ENCODE results near the gene PEF1. TPM values are rescaled to one million over a fixed set of nuclear protein-coding genes. Genes with fewer than 3 reads are reported as not detected.

The PEF1 gene
- total RNA-seq, 1 donor from 2014 or later, result 64.0 TPM

DNA sequence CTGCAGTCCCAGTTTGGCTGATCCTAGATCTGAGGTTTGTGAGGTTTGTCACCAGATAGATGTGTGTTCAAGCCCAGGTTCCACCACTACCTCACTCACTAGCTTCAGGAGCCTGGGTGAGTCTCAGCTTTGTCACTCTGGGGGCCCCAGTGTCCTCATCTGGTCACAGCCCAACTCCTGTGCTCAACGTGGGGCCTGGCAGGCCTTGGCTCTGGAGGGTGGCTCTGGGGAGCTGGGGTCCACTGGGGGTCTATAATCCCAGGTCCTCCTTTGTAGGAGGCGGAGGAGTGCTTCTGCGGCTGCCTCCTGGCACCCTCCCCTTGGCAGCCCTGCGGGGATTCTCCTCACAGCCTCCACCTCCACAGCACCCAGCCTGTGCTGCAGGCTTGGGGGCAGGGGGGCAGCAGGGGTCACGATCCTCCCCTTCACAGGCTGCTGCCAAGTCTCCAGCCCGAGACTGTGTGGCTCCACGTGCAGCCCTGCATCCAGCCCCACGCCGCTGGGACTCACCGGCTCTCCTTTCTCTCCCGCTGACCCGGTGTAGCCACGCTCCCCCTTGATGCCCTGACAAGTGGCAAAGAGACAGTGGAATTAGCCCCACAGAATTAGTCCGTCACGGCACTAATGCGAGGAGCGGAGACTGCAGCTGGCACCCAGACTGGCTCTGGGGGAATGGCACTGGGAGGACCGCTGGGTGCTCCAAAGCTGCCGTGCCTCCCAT, 22.5 kb upstream of the PEF1 start:
- Mint-ChIP-seq H3K27me3 (peaks cover 26% of the 10 kb centered on the region), H3K9me3 (no peaks in the 10 kb centered on the region), H3K4me3 (no peak overlapping the region), H3K4me1 (peaks cover 4% of the 10 kb centered on the region), H3K36me3 (ENCODE audit: low read depth) (no peaks in the 10 kb centered on the region), H3K27ac (no peak overlapping the region)
- DNase-seq, result no peak
- intact Hi-C loops (cut with micrococcal nuclease), result no loop called here

DNA sequence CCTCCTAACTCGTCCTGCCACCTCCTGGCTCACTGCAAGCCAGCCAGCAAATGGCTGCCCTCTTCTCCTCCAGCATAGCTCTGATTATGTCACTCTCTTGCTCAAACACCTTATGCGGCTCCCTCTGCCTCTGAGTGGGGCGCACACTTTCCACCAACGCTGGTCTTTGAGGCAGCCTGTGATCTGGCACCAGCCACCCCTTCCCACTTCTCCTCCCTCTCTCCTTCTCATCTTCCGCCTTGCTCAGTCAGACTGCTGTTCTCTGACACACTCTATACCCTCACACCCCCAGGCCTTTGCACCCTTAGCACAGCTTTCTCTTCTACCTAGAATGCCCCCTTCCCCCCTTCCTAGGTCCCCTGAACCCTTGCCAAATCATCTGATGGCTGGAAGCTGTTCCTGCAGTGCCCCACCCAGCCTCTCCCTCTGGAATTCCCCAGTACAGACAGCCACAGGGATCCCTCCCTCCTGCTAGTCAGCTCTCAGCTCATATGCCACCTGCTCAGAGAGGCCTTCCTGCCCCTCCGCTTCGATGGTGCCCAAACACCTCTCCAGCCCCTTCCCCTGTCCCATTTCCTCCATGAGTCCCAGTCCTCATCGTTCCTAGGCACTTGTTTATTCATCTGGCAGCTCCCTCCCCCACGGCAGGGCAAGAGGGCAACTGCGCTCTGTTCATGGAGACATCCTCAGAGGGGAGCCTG, 21.7 kb upstream of the PEF1 start:
- H3K4me3 Mint-ChIP-seq, result no peak overlapping the region
- no peak overlapping the region for H3K27ac Mint-ChIP-seq
- H3K9me3 Mint-ChIP-seq, result no peaks in the 10 kb centered on the region
- no peaks in the 10 kb centered on the region for H3K36me3 Mint-ChIP-seq (ENCODE audit: low read depth)
- peaks cover 4% of the 10 kb centered on the region for H3K4me1 Mint-ChIP-seq
- no peak for DNase-seq
- H3K27me3 Mint-ChIP-seq, result peaks cover 26% of the 10 kb centered on the region
- intact Hi-C loops (cut with micrococcal nuclease), result no loop called here

DNA sequence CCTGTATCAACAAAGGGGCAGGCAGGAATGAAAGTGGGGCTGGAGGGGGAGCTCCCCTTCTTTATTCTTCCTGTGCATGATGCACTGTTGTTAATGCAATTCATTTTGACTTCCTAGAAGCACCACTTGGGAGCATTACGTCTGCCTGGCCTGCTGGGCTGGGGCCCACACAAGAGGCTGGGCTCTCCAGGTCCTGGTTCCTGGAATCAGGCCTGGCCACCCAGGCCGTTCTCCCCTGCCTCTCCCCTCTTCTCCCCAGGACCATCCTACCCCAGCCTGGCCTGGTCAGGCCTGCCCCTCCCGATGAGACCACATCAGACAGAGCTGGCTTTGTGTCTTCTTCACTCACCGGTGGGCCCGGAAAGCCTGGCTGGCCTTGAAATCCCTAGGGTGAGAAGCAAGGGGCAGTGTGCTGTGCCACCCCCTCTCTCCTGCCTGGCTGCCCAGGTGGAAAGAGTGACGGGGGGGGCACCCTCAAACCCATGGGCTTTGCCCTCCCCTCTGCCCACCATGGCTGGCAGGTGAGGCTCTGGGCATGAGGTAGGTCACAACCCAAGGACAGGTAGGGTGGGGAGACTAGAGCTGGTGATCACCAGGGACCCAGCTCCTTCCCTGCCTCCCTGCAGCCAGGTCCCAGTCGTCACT, 20.7 kb upstream of the PEF1 start:
- Mint-ChIP-seq H3K27me3 (peaks cover 20% of the 10 kb centered on the region), H3K9me3 (no peaks in the 10 kb centered on the region), H3K4me1 (peaks cover 4% of the 10 kb centered on the region), H3K27ac (no peak overlapping the region), H3K4me3 (no peak overlapping the region), H3K36me3 (ENCODE audit: low read depth) (no peaks in the 10 kb centered on the region)
- DNase-seq, result no peak
- intact Hi-C loops (cut with micrococcal nuclease), result loop anchor here (2.0 kb wide), 1 partner anchor 41 kb away; no protein-coding TSS in a partner anchor

DNA sequence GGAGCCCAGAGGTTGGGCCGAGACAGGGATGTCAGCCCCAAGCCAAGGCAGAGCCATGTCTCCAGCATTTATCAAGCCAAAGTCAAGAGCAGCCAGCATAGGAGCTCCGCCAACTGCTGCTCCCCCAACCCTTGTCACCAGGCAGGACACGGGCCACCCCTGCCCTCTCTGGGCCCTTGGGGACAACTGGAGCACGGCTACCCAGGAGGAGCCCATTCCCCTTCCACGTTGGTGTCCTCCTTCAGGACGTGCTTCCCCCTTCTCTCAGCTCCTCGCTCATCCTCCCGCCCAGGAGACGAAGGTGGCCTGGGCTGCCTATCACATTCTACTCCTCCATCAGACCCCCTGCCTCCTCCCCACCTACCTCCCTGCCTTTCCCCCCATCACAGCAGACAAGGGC, 19.9 kb upstream of the PEF1 start:
- Mint-ChIP-seq H3K27ac (no peak overlapping the region), H3K9me3 (no peaks in the 10 kb centered on the region), H3K27me3 (peaks cover 13% of the 10 kb centered on the region), H3K36me3 (ENCODE audit: low read depth) (no peaks in the 10 kb centered on the region), H3K4me1 (no peaks in the 10 kb centered on the region), H3K4me3 (no peak overlapping the region)
- intact Hi-C loops (cut with micrococcal nuclease), result loop anchor here (1.0 to 2.0 kb wide), 3 partner anchors 42 to 125 kb away; no protein-coding TSS in a partner anchor
- no peak for DNase-seq

DNA sequence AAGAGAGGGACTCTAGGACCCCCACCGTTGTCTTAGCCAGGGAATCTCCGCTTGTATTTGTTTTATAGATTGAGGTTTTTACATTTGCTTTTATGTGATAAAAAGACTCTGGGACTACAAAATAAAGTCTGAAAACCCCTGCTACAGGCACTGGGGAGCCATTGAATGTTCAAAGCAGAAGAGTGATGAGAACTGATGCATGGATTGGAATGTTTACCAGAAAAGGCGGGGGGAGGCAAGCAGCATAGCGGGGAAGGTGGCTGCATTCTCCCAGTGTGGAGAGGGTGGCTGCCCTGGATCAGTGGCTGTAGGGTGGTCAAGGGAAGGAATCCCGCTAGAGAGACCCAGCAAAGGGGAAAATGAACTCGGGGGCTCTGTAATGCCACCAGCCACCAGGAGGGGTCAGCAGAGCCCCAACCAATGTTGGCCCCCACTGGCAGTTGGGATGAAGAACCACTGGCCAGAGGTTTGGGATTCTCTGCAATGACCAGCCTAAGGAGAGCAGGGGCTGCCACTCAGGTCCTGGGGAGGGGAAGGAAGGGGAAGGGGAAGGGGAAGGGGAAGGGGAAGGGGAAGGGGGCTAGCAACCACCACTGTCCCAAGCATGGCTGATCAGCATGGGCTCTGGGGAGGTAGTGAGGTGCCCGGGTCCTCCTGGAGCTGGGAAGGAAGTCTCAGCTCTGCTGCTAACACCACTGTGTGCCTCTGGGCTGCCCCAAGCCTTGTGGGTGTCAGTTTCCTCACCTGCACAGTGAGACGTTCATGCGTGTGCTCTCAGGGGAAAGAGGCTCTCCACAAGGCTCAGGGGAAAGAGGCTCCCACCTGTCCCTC, 19.2 kb upstream of the PEF1 start:
- H3K4me3 Mint-ChIP-seq, result no peak overlapping the region
- peak; percentile 87 for DNase-seq
- H3K9me3 Mint-ChIP-seq, result no peaks in the 10 kb centered on the region
- H3K36me3 Mint-ChIP-seq (ENCODE audit: low read depth), result no peaks in the 10 kb centered on the region
- no peak overlapping the region for H3K27ac Mint-ChIP-seq
- H3K27me3 Mint-ChIP-seq, result peaks cover 6% of the 10 kb centered on the region
- H3K4me1 Mint-ChIP-seq, result no peaks in the 10 kb centered on the region
- intact Hi-C loops (cut with micrococcal nuclease), result loop anchor here (1.0 to 2.0 kb wide), 3 partner anchors 43 to 125 kb away; no protein-coding TSS in a partner anchor

DNA sequence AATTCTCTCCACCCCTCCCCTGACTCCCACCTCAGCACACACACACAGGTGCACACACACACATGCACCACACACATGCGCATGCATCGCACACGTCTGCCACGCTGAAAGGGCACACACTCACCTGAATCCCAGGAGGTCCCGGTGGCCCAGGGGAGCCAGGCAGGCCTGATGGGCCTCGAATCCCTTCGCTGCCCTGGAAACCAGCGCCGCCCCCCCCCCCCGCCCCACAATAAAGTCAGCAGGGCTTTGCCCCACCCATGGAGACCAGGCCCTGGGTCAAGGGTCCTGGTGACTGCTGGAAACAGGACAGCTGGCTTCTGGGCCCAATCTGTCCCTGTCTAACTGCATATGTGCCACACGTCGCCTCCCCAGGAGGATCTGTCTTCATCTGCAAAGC, 17.8 kb upstream of the PEF1 start:
- no peak overlapping the region for H3K4me3 Mint-ChIP-seq
- no peaks in the 10 kb centered on the region for H3K4me1 Mint-ChIP-seq
- no peak overlapping the region for H3K27ac Mint-ChIP-seq
- peaks cover 4% of the 10 kb centered on the region for H3K27me3 Mint-ChIP-seq
- no peaks in the 10 kb centered on the region for H3K9me3 Mint-ChIP-seq
- intact Hi-C loops (cut with micrococcal nuclease), result no loop called here
- no peaks in the 10 kb centered on the region for H3K36me3 Mint-ChIP-seq (ENCODE audit: low read depth)
- no peak for DNase-seq

DNA sequence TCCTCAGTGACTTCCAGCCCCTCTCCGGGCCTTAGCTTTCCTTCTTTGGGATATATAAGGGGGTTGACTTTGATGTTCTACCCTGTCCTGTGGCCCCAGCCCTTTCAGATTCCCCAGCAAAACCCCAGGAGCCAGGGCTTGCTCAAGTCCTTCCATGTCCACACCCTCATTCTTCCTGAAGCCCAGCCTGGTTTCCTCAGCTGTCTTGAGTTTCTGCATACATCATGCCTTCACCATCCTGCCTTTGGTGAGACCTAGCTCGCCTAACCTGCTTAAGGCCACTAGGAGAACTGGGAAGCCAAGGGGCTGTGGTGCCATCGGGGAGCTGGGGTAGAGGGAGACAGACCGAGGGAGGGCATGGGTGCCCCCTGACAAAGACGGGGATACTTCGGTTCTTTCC, 17.2 kb upstream of the PEF1 start:
- Mint-ChIP-seq H3K4me1 (no peaks in the 10 kb centered on the region), H3K27me3 (peaks cover 4% of the 10 kb centered on the region), H3K4me3 (no peak overlapping the region), H3K36me3 (ENCODE audit: low read depth) (no peaks in the 10 kb centered on the region), H3K9me3 (no peaks in the 10 kb centered on the region), H3K27ac (no peak overlapping the region)
- DNase-seq, result no peak
- intact Hi-C loops (cut with micrococcal nuclease), result no loop called here

DNA sequence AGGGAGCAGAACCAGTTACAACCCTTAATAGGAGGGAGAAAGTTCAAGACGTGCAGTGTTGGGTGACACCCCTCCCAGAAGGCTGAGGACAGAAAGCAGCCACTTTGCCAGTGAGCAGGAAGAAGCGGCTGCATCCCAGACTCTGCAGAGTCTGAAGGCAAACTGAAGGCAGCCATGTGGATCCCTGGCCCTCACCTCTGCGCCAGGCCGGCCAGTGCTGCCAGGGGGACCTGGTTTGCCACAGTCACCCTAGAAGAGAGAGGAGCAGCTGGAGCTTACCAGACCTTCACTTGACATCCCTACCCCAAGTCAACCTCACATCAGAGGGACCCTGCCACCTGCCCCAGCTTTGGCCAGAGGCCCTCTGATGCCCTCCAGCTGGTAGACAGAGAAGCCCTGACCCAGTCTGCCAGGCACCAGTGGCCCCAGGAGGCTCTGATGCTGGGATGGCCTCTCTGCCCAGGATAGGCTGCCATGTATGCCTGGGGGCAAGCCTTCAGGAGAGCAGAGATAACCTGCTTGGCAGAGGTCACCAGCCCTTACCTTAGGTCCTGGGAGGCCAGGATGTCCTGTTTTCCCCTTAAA, 16.3 kb upstream of the PEF1 start:
- H3K4me1 Mint-ChIP-seq, result no peaks in the 10 kb centered on the region

DNA sequence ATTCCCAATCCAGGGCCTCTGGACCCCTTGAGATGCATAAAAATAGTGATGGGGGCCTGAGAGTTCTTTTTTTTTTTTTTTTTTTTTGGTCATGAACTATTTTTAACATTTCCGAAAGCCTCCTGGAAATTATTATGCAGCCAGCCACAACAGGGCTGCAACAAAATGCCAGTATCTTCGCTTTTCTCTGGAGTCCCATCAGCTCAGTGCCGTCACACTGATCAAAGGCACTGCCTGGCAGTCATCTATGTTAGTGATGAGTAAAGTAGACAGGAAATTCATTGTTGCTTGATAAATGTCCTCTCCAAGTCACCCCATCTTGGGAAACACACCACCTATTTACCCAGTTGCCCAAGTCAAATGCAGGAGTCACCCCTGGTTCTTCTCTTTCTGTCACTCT, 15.2 kb upstream of the PEF1 start:
- intact Hi-C loops (cut with micrococcal nuclease), result no loop called here
- Mint-ChIP-seq H3K27ac (no peak overlapping the region), H3K36me3 (ENCODE audit: low read depth) (no peaks in the 10 kb centered on the region), H3K9me3 (no peaks in the 10 kb centered on the region), H3K4me1 (no peaks in the 10 kb centered on the region), H3K27me3 (peaks cover 4% of the 10 kb centered on the region), H3K4me3 (no peak overlapping the region)
- no peak for DNase-seq

More for the DNA sequence above, 16.3 kb upstream of the PEF1 start:
- Mint-ChIP-seq H3K36me3 (ENCODE audit: low read depth) (no peaks in the 10 kb centered on the region), H3K27ac (no peak overlapping the region), H3K4me3 (no peak overlapping the region), H3K27me3 (peaks cover 2% of the 10 kb centered on the region), H3K9me3 (no peaks in the 10 kb centered on the region)
- intact Hi-C loops (cut with micrococcal nuclease), result no loop called here
- no peak for DNase-seq

DNA sequence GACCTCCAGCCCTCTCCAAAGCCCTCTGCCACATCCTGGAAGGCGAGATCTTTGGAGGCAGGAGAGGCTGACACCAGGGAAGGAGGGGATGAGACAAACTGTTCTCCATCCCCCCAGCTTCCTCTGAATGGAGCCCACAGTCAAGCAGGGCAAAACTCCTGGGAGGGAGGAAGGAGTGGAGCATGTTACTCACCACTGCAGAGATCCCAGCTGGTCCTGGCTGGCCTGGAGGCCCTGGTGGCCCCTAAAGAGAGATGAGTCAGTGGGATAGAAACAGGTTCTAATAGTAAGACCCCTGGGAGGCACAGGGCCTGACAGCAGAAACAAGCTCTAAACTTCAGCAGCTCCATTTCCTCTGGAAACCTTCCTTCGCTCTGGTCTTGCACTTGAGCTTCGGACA, 14.0 kb upstream of the PEF1 start:
- no peaks in the 10 kb centered on the region for H3K36me3 Mint-ChIP-seq (ENCODE audit: low read depth)

DNA sequence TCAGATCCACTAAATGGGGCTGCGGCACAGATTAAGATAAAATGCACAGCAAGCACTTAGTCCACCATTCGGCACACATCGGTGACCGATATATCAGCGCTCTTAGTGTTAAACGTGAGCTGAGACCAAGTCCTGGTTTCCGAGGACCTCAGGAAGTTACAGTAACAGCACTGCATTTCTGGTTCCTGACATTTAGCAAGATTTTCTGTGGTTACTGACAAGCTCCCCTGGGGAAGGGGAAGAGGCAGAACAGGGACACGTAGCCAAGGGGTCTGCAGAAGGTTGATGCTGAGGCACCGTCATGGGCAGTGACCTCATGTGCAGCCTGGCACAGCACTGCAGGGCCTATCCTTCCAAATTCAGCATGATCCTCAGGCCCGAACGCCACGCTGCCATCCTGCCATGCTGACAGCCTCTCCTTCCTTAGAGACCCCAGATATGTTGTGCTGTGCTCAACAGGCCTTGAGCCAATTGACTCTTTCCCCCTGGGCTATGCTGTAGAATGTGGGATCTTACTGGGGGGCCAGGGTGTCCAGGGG, 13.4 kb upstream of the PEF1 start:
- no peak overlapping the region for H3K27ac Mint-ChIP-seq

More for the DNA sequence above, 14.0 kb upstream of the PEF1 start:
- H3K4me1 Mint-ChIP-seq, result no peaks in the 10 kb centered on the region
- H3K27me3 Mint-ChIP-seq, result peaks cover 3% of the 10 kb centered on the region
- H3K27ac Mint-ChIP-seq, result no peak overlapping the region
- no peak overlapping the region for H3K4me3 Mint-ChIP-seq
- no peak for DNase-seq
- no peaks in the 10 kb centered on the region for H3K9me3 Mint-ChIP-seq
- intact Hi-C loops (cut with micrococcal nuclease), result no loop called here

DNA sequence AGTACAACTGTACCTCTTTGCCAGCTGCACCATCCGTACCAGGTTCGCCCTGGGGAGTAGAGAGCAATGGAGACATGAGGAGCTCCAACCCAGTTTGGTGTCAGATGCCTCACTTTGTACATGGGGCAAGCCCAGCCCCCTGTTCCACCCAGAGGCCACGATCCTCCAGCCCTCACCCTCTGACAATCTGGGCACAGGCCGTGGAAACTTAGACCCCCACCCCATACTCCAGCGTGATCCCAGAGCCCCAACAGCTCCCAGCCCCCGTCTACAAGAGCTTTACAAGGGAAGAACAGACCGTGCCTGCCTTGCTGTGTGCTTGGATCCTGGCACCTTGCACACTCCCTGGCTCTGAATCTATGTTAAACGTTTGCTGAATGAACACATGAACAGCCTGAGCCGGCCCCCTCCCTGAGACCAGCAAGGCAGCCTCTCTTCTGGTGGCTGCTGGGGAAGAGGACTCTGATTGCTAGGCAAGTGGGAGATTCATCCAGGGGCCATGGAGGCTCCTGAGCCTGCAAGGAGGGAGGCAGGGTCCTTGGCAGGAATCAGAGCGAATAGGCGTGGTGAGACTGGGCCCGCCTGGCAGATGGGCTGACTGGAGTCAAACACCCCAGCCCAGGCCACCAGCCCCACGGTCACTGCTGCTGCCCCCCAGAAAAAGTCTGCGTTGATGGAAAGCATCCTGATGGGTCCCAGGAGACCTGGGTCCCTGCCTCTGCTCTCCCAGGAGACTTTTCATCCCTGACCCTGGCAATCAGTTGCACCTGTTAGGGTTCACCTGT, 12.5 kb upstream of the PEF1 start:
- H3K36me3 Mint-ChIP-seq (ENCODE audit: low read depth), result no peaks in the 10 kb centered on the region
- H3K27ac Mint-ChIP-seq, result no peak overlapping the region
- H3K27me3 Mint-ChIP-seq, result peaks cover 3% of the 10 kb centered on the region
- H3K4me1 Mint-ChIP-seq, result no peaks in the 10 kb centered on the region
- H3K9me3 Mint-ChIP-seq, result no peaks in the 10 kb centered on the region
- intact Hi-C loops (cut with micrococcal nuclease), result no loop called here
- DNase-seq, result no peak
- no peak overlapping the region for H3K4me3 Mint-ChIP-seq

More for the DNA sequence above, 13.4 kb upstream of the PEF1 start:
- no peak for DNase-seq
- Mint-ChIP-seq H3K36me3 (ENCODE audit: low read depth) (no peaks in the 10 kb centered on the region), H3K27me3 (peaks cover 3% of the 10 kb centered on the region), H3K4me1 (no peaks in the 10 kb centered on the region), H3K4me3 (no peak overlapping the region), H3K9me3 (no peaks in the 10 kb centered on the region)
- intact Hi-C loops (cut with micrococcal nuclease), result no loop called here

Measured in activated CD4-positive, alpha-beta T cell treated with anti-CD3 and anti-CD28 coated beads, Interleukin-2, amount 10 ng/mL, durations not matched to agents 24 days and 14 days (primary cell).